Sigmoid colon (tissue), 7 donors: ENCODE results near the gene ARAP3. TPM values are rescaled to one million over a fixed set of nuclear protein-coding genes. Genes with fewer than 3 reads are reported as not detected.

Source experiments
- DNase-seq: peaks from one replicate; pipeline ENCODE4 v3.0.0-alpha.2; 2019
- H3K27ac ChIP-seq, 4 donors: fragments of 200-600 bp; sonication (generic); one replicate each; pipeline ENCODE4 v1.5.1; 2016 to 2019; ENCODE audit warnings: mild to moderate bottlenecking in 1 of 4
- H3K27me3 ChIP-seq, 3 donors: fragments of 200-600 bp; sonication (generic); one replicate each; pipeline ENCODE4 v1.5.1; 2019; ENCODE audit warnings: mild to moderate bottlenecking in 1 of 3
- H3K36me3 ChIP-seq, 4 donors: fragments of 200-600 bp; sonication (generic); one replicate each; pipeline ENCODE4 v1.5.1; 2016 to 2019
- H3K4me1 ChIP-seq, 4 donors: fragments of 200-600 bp; sonication (generic); one replicate each; pipeline ENCODE4 v1.5.1; 2017 to 2019
- H3K4me3 ChIP-seq, 4 donors: fragments of 200-600 bp; sonication (generic); one replicate each; pipeline ENCODE4 v1.5.1; 2017 to 2019; ENCODE audit warnings: mild to moderate bottlenecking in 2 of 4, moderate library complexity in 1 of 4
- H3K9me3 ChIP-seq, 4 donors: fragments of 200-600 bp in 3 of 4; sonication (generic) in 3 of 4; one replicate each; pipeline versions ENCODE4 v1.5.1 to v1.6.1; 2013 to 2019
- CTCF ChIP-seq, 4 experiments: fragments of 450-650 bp in 3 of 4; fragments of 200-600 bp in 1 of 4; IDR thresholded peaks; one replicate each; pipeline ENCODE4 v1.5.1; 2016 to 2019; ENCODE audit warnings: antibody characterized with exemption in 4 of 4, mild to moderate bottlenecking in 3 of 4, moderate library complexity in 2 of 4
- EP300 ChIP-seq, 4 donors: sonication (generic); formaldehyde crosslinking; IDR thresholded peaks; one replicate each; pipeline ENCODE4 v1.6.1; 2017; ENCODE audit warnings: antibody characterized with exemption in 4 of 4
- POLR2A ChIP-seq, 2 donors: fragments of 450-650 bp; IDR thresholded peaks; one replicate each; pipeline ENCODE4 v1.6.1; 2016; ENCODE audit warnings: antibody characterized with exemption in 2 of 2, mild to moderate bottlenecking in 2 of 2, moderate library complexity in 2 of 2
- POLR2AphosphoS5 ChIP-seq, 4 donors: sonication (generic); formaldehyde crosslinking; IDR thresholded peaks; one replicate each; pipeline ENCODE4 v1.6.1; 2017; ENCODE audit warnings: antibody characterized with exemption in 4 of 4
- WGBS, 2 donors: extraction: QIAGEN DNeasy Blood & Tissue Kit; methylation state at CpG; one replicate each; pipeline ENCODE4 v1.1.7; 2013; 5-methylcytosine and 5-hydroxymethylcytosine counted together
- intact Hi-C: fragments of 100-400 bp; cut with DNase I; formaldehyde crosslinking; loops from one replicate; pipeline ENCODE4 v1.15.1; 2023
- polyA plus RNA-seq, 3 donors: library from polyadenylated mRNA; stranded (reverse); fragments of 200-250 nt; gene quantifications; one replicate each; pipeline ENCODE4 v1.2.3, GENCODE V29; 2013
- total RNA-seq, 4 donors: library from RNA; depleted of rRNA; stranded (reverse); fragments of >200 nt; gene quantifications; one replicate each; pipeline ENCODE4 v1.1.0, GENCODE V29; 2016
- donor health status: healthy with polysubstance abuse.
- donor health status: Bipolar disorder and iron deficiency.
- donor health status: healthy.

Gene ARAP3
- total and polyA plus RNA-seq, 7 donors = 1.2 to 7.8 (median 3.4) TPM

GRCh38 chr5:141628175-141628788 lies 53.7 kb downstream of the ARAP3 start:
- H3K36me3 ChIP-seq = peaks cover 12 to 66% (median 39%) of the 10 kb centered on the region in 4 donors
- no peak overlapping the region for H3K4me3 ChIP-seq
- intact Hi-C loops = no loop called here
- peaks cover 0 to 6% (median 0%) of the 10 kb centered on the region in 4 donors for H3K4me1 ChIP-seq
- H3K27me3 ChIP-seq = no peaks in the 10 kb centered on the region
- no peak overlapping the region for H3K27ac ChIP-seq
- TF ChIP-seq POLR2AphosphoS5 (IDR thresholded peaks at IDR 0.05) (no peak), EP300 (IDR thresholded peaks at IDR 0.05) (no peak), POLR2A (IDR thresholded peaks at IDR 0.05) (no peak), CTCF (IDR thresholded peaks at IDR 0.05) (no peak)
- no peaks in the 10 kb centered on the region for H3K9me3 ChIP-seq
- WGBS, 2 donors = 96 to 97% methylated on average over 6 of the region's 6 CpGs
- no peak for DNase-seq

DNA sequence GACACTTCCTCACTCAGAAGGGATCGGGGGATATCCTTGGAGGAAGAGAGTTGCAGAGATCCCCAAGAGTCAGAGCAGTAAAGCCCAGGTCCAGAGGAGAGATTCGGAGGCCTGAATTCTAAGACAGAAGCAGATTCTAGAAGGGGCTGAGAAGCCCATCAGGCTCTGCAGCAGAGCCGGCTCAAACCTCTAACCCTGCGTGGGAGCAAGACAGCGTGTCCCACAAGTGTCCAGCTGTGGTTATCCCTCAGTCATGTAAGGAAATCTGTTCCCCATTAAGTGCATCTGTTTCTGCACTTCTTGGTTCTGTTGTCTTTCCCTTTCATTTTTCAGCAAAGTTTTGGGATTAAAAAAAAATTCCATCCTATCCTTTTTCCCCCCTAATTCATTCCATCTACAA lies 58.4 kb downstream of the ARAP3 start:
- DNase-seq = no peak
- no peaks in the 10 kb centered on the region for H3K9me3 ChIP-seq
- no peak overlapping the region for H3K4me3 ChIP-seq
- 79 to 84% methylated on average over 5 of the region's 5 CpGs for WGBS, 2 donors
- intact Hi-C loops = no loop called here
- H3K27me3 ChIP-seq = no peaks in the 10 kb centered on the region
- H3K27ac ChIP-seq = no peak overlapping the region
- peaks cover 0 to 6% (median 5%) of the 10 kb centered on the region in 4 donors for H3K4me1 ChIP-seq
- peaks cover 22 to 81% (median 46%) of the 10 kb centered on the region in 4 donors for H3K36me3 ChIP-seq
- no peak for TF ChIP-seq EP300 (IDR thresholded peaks at IDR 0.05)

GRCh38 chr5:141623186-141623585 lies 58.8 kb downstream of the ARAP3 start:
- Histone ChIP-seq H3K27me3 (no peaks in the 10 kb centered on the region), H3K36me3 (peaks cover 22 to 77% (median 42%) of the 10 kb centered on the region in 4 donors), H3K4me3 (no peak overlapping the region), H3K27ac (no peak overlapping the region), H3K4me1 (peaks cover 0 to 8% (median 5%) of the 10 kb centered on the region in 4 donors), H3K9me3 (no peaks in the 10 kb centered on the region)
- no peak for DNase-seq
- intact Hi-C loops = no loop called here
- TF ChIP-seq POLR2AphosphoS5 (IDR thresholded peaks at IDR 0.05) = no peak
- TF ChIP-seq POLR2A (IDR thresholded peaks at IDR 0.05) = no peak
- TF ChIP-seq CTCF (IDR thresholded peaks at IDR 0.05) = no peak
- TF ChIP-seq EP300 (IDR thresholded peaks at IDR 0.05) = no peak

DNA sequence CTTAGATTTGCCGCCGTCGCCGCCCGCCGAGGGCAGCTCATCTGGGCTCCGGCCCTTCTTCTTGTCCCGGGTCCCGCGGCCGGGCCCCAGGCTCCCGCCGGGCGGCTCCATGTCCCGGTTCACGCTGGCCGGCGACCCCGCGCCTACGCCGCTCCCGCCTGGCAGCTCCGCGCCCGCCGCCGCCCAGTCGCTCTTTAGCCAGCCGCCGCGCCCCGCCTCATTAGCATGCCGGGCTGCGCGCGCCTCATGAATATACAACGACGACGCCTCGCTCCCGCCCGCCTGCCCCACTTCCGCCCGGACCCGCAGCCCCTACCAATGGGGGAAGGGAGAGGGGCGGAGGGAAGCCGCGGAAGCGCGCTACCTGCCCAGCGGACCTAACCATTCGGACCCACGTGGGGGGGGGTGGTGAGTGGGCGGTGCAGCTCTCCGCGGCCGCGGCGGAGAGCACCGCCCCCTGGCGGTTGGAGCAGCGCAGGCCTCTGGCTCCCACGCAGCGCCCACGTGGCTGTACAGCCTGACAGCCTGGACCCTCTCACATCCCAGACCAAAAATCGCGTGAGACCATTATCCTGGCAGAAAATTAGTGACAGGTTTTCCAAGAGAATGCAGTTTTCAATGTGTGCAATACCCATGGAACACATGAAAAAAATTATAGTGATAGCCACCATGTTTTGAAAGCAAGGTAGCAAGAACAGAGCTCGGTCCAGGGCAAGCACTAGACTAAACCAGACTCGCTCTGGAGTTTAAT lies 63.1 kb downstream of the ARAP3 start, which contains the start of gene DIAPH1:
Gene DIAPH1 (minus strand): TSS at position 197 of the 751 bp plus-strand sequence. CDS start 86 bp downstream, at position 111.
- intact Hi-C loops = loop anchor here (1.0 kb wide), 2 partner anchors 17 to 27 kb away; partner anchors contain the start of genes HDAC3 and RELL2
- WGBS, 2 donors = 1% methylated on average over 70 of the region's 70 CpGs
- DNase-seq = peak; percentile 98
- Histone ChIP-seq H3K27ac (peak within 1 kb of the TSS; percentile 81 to 89 (median 84)), H3K4me3 (peak within 1 kb of the TSS; percentile 69 to 92 (median 79)), H3K4me1 (peaks cover 0 to 24% (median 18%) of the 10 kb centered on the region in 4 donors), H3K27me3 (no peaks in the 10 kb centered on the region), H3K36me3 (peaks cover 12 to 36% (median 21%) of the 10 kb centered on the region in 4 donors), H3K9me3 (no peaks in the 10 kb centered on the region)
- peak in 1 of 2 donors; percentile 31 for TF ChIP-seq POLR2A (IDR thresholded peaks at IDR 0.05)
- peak; percentile 94 to 98 (median 95) for TF ChIP-seq CTCF (IDR thresholded peaks at IDR 0.05)
- TF ChIP-seq POLR2AphosphoS5 (IDR thresholded peaks at IDR 0.05) = peak; percentile 41 to 84 (median 74)
- TF ChIP-seq EP300 (IDR thresholded peaks at IDR 0.05) = no peak
